K562 (cell line): ENCODE results near the gene LY6G6C.

Experiments used
- CTCF ChIP-seq, 3 experiments: IDR thresholded peaks in 2 of 3; conservative IDR thresholded peaks in 1 of 3; 2 replicates each; pipeline ENCODE4 v1.5.1; 2011 to 2012; ENCODE audit warnings: low read length in 3 of 3, mild to moderate bottlenecking in 3 of 3, control low read depth in 2 of 3, improper control_type of control experiment in 1 of 3, inconsistent platforms in 1 of 3, low read depth in 1 of 3, mixed read lengths in 1 of 3, moderate library complexity in 1 of 3; ENCODE audit not compliant: insufficient read depth in 2 of 3
- EZH2 ChIP-seq: IDR thresholded peaks from 2 replicates; pipeline ENCODE4 v1.6.1; 2012; ENCODE audit warnings: low read depth, mild to moderate bottlenecking, inconsistent platforms, low read length, borderline replicate concordance
- GATA2 ChIP-seq: sonication (generic); formaldehyde crosslinking; IDR thresholded peaks from 2 replicates; pipeline ENCODE4 v1.4.0; 2020; ENCODE audit warnings: mild to moderate bottlenecking, missing genetic modification reagents
- MAFK ChIP-seq: IDR thresholded peaks from 2 replicates; pipeline ENCODE4 v1.6.1; 2011; ENCODE audit warnings: low read length, improper control_type of control experiment
- POLR2A ChIP-seq: fragments of 450-650 bp; conservative IDR thresholded peaks from 2 replicates; pipeline ENCODE4 v1.6.1; 2016
- POLR2AphosphoS5 ChIP-seq: IDR thresholded peaks from 2 replicates; pipeline ENCODE4 v1.6.1; 2011; ENCODE audit warnings: mild to moderate bottlenecking, low read depth, low read length, moderate library complexity; ENCODE audit not compliant: control insufficient read depth, insufficient read depth
- TCF7L2 ChIP-seq: fragments of 150-350 bp; IDR thresholded peaks from 2 replicates; pipeline ENCODE4 v1.6.1; 2016; ENCODE audit warnings: low read depth, mild to moderate bottlenecking, low read length, moderate library complexity

GRCh38 chr6:31732029-31732428 lies 10.5 kb upstream of the LY6G6C start:
- TF ChIP-seq EZH2 (no peak), GATA2 (CRISPR knock-in tag) (no peak), TCF7L2 (no peak), POLR2A (no peak), CTCF (IDR thresholded peaks at IDR 0.05 in 2 of 3, conservative IDR thresholded peaks at IDR 0.05 in 1 of 3; ENCODE audit: insufficient read depth in 2 of 3, low read depth in 1 of 3, low read length in 3 of 3) (no peak), MAFK (no peak), POLR2AphosphoS5 (peak; percentile 32; the same call in 1 of the 2 replicates)
